Renal pelvis (tissue), 4 donors: ENCODE measurements around the gene EIF1. TPM values are rescaled to one million over a fixed set of nuclear protein-coding genes. Genes with fewer than 3 reads are reported as not detected.
"Not testable (repeated sequence)": the region's sequence is repeated elsewhere in the genome, so short reads cannot be mapped to it uniquely, and the experiment has no call there.

ENCODE experiments used
- DNase-seq: peaks from one replicate; pipeline ENCODE4 v3.0.0-alpha.2; 2013
- polyA plus RNA-seq, 3 donors: library from polyadenylated mRNA; unstranded; fragments of 120-200 nt; gene quantifications; one replicate each; pipeline ENCODE4 v1.2.1, GENCODE V29; 2013; ENCODE audit not compliant: insufficient read length in 3 of 3

EIF1 gene
- polyA plus RNA-seq, 3 donors: 651 to 702 (median 684) TPM

- DNase-seq: peak; percentile 70
These were observed 21.9 kb upstream of the EIF1 start for GRCh38 chr17:41666708-41667279.

GRCh38 chr17:41667280-41668041 lies 21.2 kb upstream of the EIF1 start:
- DNase-seq: no peak

- DNase-seq: no peak
These were observed 16.5 kb upstream of the EIF1 start for GRCh38 chr17:41672153-41672552.

GRCh38 chr17:41675157-41676057 lies 13.3 kb upstream of the EIF1 start:
- not testable (repeated sequence) for DNase-seq

GRCh38 chr17:41676058-41676419 lies 12.6 kb upstream of the EIF1 start:
- DNase-seq: no peak

- no peak for DNase-seq
These were observed 10.2 kb upstream of the EIF1 start for GRCh38 chr17:41678411-41678906.

- no peak for DNase-seq
These were observed 9.6 kb upstream of the EIF1 start for GRCh38 chr17:41678907-41679739.

GRCh38 chr17:41679740-41680425 lies 8.8 kb upstream of the EIF1 start:
- DNase-seq: no peak

GRCh38 chr17:41680426-41681040 lies 8.2 kb upstream of the EIF1 start:
- DNase-seq: no peak

GRCh38 chr17:41681776-41682175 lies 6.9 kb upstream of the EIF1 start:
- no peak for DNase-seq

GRCh38 chr17:41682631-41683030 lies 6.1 kb upstream of the EIF1 start:
- DNase-seq: no peak

- no peak for DNase-seq
These were observed 5.2 kb upstream of the EIF1 start for GRCh38 chr17:41683441-41684007.

- DNase-seq: no peak
These were observed 4.7 kb upstream of the EIF1 start for GRCh38 chr17:41684035-41684434.

- DNase-seq: not testable (repeated sequence)
These were observed 2.9 kb upstream of the EIF1 start for GRCh38 chr17:41685753-41686152.

- no peak for DNase-seq
These were observed 2.4 kb upstream of the EIF1 start for GRCh38 chr17:41686281-41686680.

- no peak for DNase-seq
These were observed 651 bp upstream of the EIF1 start for GRCh38 chr17:41687828-41688640.

- no peak for DNase-seq
These were observed 1.0 kb downstream of the EIF1 start for GRCh38 chr17:41689497-41690299.

- no peak for DNase-seq
These were observed 1.8 kb downstream of the EIF1 start for GRCh38 chr17:41690497-41690896.
